ENCODE measurements around the gene RNF130. TPM values are rescaled to one million over a fixed set of nuclear protein-coding genes. Genes with fewer than 3 reads are reported as not detected.

Gene RNF130
- total RNA-seq, 3 donors from 2014 or later, result 36.1 to 75.7 (median 56.1) TPM

DNA sequence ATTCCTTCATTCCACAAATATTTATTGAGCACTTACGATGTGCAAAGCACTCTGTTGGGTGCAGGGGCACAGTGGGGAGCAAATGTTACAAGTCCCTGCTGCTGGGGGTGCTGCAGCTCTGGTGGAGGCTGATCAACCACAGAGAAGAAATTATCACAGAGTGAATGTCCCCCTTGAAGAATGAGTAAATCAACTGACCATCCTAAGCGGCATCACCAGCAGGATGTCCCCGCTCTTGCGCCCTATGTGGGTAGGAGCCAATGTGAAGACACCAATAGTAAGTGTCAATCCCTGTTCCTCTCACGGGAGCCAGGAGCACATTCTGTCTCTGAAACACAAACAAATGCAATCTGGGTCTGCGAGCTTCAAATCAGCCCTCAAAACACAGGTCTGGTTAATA, 116.5 kb downstream of the RNF130 start:
- DNase-seq, result no peak
- no peak for ATAC-seq
- H3K9me3 ChIP-seq, result no peaks in the 10 kb centered on the region
- H3K4me1 ChIP-seq (ENCODE audit: low read depth), result no peaks in the 10 kb centered on the region
- intact Hi-C loops (cut with DNase I, micrococcal nuclease), result no loop called here
- no peak overlapping the region for H3K4me3 ChIP-seq
- H3K36me3 ChIP-seq (ENCODE audit: low read depth), result no peaks in the 10 kb centered on the region
- TF ChIP-seq, protein P1, sequence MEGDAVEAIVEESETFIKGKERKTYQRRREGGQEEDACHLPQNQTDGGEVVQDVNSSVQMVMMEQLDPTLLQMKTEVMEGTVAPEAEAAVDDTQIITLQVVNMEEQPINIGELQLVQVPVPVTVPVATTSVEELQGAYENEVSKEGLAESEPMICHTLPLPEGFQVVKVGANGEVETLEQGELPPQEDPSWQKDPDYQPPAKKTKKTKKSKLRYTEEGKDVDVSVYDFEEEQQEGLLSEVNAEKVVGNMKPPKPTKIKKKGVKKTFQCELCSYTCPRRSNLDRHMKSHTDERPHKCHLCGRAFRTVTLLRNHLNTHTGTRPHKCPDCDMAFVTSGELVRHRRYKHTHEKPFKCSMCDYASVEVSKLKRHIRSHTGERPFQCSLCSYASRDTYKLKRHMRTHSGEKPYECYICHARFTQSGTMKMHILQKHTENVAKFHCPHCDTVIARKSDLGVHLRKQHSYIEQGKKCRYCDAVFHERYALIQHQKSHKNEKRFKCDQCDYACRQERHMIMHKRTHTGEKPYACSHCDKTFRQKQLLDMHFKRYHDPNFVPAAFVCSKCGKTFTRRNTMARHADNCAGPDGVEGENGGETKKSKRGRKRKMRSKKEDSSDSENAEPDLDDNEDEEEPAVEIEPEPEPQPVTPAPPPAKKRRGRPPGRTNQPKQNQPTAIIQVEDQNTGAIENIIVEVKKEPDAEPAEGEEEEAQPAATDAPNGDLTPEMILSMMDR (IDR thresholded peaks at IDR 0.05), result no peak

DNA sequence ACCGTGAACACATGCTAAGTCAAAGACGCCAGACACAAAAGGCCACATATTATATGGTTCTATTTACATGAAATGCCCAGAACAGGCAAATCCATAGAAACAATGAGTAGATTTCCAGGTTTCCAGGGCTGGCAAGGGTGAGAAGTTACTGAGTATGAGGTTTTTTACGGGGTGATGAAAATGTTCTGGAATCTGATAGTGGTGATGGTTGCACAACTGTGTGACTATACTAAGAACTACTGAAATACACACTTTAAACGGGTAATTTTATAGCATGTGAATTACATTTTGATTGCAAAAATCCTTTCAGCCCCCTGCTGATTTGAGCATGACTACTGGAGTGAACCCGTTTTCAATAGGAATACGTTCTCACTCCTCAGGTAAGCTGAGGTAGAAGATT, 117.1 kb downstream of the RNF130 start:
- DNase-seq, result no peak
- TF ChIP-seq, protein P1 (IDR thresholded peaks at IDR 0.05), result no peak
- Histone ChIP-seq H3K4me1 (ENCODE audit: low read depth) (no peaks in the 10 kb centered on the region), H3K36me3 (ENCODE audit: low read depth) (no peaks in the 10 kb centered on the region), H3K9me3 (no peaks in the 10 kb centered on the region), H3K4me3 (no peak overlapping the region)
- intact Hi-C loops (cut with DNase I, micrococcal nuclease), result no loop called here
- ATAC-seq, result no peak

DNA sequence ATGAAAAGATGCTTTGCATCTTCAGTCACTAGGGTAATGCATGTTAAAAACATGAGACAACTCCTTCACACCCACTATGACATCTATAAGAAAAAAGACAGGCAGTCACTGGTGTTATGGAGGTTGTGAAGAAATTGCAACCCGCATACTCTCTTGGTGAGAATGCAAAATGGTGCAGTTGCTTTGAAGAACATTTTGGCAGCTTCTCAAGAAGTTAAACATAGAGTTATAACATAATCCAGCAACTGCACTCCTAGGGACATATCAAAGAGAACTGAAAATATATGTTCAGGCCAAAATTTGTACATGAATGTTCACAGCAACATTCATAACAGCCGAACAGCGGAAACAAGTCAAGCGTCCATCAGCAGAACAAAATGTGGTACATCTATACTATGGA, 117.6 kb downstream of the RNF130 start:
- TF ChIP-seq, protein P1 (IDR thresholded peaks at IDR 0.05), result no peak
- ATAC-seq, result no peak
- intact Hi-C loops (cut with DNase I, micrococcal nuclease), result no loop called here

GRCh38 chr5:179936976-179937681, 134.4 kb downstream of the RNF130 start:
- intact Hi-C loops (cut with DNase I, micrococcal nuclease), result no loop called here
- Histone ChIP-seq H3K4me1 (ENCODE audit: low read depth) (no peaks in the 10 kb centered on the region), H3K36me3 (ENCODE audit: low read depth) (no peaks in the 10 kb centered on the region), H3K9me3 (no peaks in the 10 kb centered on the region), H3K4me3 (no peak overlapping the region)
- no peak for ATAC-seq
- no peak for DNase-seq
- TF ChIP-seq, protein P1 (IDR thresholded peaks at IDR 0.05), result no peak

More for the DNA sequence above, 117.6 kb downstream of the RNF130 start:
- Histone ChIP-seq H3K36me3 (ENCODE audit: low read depth) (no peaks in the 10 kb centered on the region), H3K4me1 (ENCODE audit: low read depth) (no peaks in the 10 kb centered on the region), H3K4me3 (no peak overlapping the region), H3K9me3 (no peaks in the 10 kb centered on the region)
- DNase-seq, result no peak

DNA sequence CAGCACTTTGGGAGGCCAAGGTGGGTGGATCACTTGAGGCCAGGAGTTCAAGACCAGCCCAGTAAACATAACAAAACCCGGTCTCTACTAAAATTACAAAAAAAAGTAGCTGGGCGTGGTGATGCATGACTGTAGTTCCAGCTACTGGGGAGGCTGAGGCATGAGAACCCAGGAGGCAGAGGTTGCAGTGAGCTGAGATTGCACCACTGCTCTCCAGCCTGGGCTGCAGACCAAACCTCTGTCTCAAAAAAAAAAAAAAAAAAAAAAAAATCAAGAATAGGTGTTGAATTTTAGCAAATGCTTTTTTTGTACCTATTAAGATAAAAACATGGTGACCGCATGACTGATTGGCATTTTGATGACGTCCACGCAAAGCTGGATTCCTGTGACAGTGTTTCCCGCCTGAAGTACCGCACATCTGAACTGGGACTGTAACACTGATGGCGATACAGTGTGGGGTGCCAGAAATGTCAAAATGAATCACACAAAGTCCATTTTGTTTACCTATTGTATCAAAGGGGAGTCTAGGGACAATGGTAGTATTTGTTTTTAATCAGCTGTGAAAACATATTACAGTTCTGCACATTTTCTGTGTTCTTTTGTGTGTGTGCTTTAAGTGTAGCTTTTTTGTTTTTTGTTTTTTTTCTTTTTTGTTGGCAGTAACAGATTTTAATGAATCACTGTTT, 140.6 kb downstream of the RNF130 start:
- H3K36me3 ChIP-seq (ENCODE audit: low read depth), result no peaks in the 10 kb centered on the region
- DNase-seq, result no peak
- H3K9me3 ChIP-seq, result no peaks in the 10 kb centered on the region
- ATAC-seq, result no peak
- intact Hi-C loops (cut with DNase I, micrococcal nuclease), result no loop called here
- no peaks in the 10 kb centered on the region for H3K4me1 ChIP-seq (ENCODE audit: low read depth)
- H3K4me3 ChIP-seq, result no peak overlapping the region
- TF ChIP-seq, protein P1 (IDR thresholded peaks at IDR 0.05), result no peak
